HG03139 (cell line): ENCODE measurements around the gene EML4.

Experiments
- ATAC-seq: cut with Tn5 transposase; IDR thresholded peaks from one replicate; pipeline ENCODE4 v1.9.1; 2021; ENCODE audit not compliant: unreplicated experiment

EML4 gene

DNA sequence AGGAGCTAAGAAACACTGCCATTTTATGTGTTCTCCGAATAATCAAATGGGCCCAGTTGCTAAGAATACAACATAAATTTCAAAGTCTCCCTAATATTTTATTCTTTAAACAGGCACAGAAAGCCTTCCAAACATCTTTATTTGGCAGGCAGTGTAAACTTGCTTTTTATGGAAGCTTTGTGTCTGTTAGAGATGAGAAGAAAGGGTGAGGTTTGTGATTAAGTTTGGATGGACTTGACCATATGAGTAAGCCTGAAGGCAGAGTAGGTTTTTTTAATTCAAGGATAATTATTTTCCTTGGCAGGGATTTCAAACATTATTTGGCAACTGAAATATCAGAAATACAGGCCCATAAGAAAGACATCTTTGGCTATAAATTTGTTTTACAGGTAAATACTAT lies 129.0 kb downstream of the EML4 start:
- no peak for ATAC-seq

DNA sequence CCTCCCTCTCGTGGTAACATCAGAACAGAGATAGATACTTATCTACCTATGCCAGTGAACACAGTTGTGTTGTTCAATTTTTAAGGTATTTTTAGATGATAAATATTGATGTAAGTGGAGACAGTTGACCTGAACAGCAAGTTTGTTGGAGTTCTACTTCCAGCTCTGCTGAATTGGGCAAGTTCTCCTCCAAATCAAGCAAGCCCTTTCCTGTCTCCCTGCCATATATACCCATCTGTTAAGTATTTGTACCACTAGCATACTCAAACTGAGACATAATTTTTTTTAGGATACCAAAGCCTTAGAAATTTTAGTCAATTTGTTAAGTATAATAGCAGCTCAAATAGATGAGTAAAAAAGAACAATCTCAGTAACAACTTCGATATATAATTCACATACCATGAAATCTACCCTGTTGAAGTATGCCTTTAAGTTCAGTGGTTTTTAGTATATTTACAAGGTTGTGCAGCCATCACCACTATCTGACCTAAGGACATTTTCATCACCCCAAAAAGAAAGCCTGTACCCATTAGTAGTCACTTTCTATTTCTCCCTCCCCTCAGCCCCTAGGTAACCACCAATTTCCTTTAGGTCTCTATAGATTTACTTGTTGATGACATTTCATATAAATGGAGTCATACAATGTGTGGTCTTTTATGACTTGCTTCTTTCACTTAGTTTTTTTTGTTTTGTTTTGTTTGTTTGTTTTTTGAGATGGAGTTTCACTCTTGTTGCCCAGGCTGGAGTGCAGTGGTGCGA lies 130.0 kb downstream of the EML4 start:
- ATAC-seq = no peak

DNA sequence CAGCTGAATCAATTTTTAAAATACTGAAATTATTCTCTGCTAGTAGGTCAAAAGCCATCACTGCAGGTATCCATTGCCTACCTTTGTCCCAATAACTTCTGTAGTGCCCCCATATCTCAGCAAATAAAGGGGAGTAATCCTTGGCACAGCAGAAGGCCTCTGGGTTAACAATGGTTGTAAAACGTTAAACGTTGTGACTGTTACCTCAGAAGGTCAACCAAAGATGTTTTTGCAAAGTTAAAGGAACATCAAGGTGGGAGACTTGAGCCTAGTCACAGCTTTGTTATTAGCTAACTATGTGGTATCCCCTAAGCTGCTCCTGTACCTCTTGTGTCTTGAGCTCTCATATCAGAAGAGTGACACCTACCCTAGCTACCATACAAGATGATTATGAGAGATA lies 131.4 kb downstream of the EML4 start:
- no peak for ATAC-seq

GRCh38 chr2:42303252-42303651 lies 134.1 kb downstream of the EML4 start:
- no peak for ATAC-seq

- ATAC-seq = no peak
Measured at GRCh38 chr2:42304059-42304713, 135.0 kb downstream of the EML4 start.

GRCh38 chr2:42307180-42307579 lies 138.0 kb downstream of the EML4 start:
- no peak for ATAC-seq

DNA sequence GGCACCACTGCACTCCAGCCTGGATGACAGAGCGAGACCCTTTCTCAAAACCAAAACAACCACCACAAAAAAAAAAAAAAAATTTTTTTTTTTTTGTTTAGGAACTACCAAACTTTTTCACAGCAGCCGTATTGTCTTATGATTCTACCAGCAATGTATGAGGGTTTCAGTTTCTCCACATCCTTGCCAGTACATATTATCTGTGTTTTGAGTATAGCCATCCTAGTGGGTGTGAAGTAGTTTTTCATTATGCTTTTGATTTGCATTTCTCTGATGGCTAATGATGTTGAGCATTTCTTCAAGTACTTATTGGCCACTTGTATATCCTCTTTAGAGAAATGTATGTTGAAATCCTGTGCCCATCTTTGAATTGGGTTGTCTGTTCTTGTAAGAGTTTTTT lies 140.2 kb downstream of the EML4 start:
- ATAC-seq = no peak

GRCh38 chr2:42310007-42310515 lies 140.9 kb downstream of the EML4 start:
- ATAC-seq = no peak

- no peak for ATAC-seq
Measured at GRCh38 chr2:42312106-42312505, 143.0 kb downstream of the EML4 start.

DNA sequence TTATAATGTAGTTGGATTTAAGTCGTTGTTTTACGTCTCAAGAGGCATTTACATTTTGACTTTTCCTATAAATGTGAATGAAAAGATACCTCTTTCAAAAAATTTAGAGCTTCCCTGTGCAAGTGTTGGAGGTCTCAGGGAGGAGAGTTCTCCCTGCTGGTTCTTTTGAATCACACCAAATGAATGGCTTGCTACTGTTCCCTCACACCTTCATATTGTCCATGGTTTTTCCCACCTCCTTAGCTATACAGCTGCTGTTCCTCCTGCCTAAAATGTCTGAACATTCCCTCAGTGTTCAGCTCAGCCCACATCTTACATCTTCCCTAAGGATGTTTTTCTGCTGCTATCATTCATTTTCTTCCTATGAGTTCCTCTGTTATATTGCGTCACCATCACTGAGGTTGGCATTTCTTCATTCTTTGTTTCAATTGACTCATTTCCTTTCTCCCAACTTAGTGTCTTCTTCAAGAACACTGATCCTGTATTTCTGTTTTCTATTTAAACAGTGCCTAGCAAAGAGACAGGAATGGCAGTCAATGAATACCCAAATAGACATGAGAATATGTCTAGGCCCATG lies 145.8 kb downstream of the EML4 start:
- no peak for ATAC-seq

- ATAC-seq = no peak
Measured at GRCh38 chr2:42315844-42316470, 146.8 kb downstream of the EML4 start.

- no peak for ATAC-seq
Measured at GRCh38 chr2:42316910-42317309, 147.8 kb downstream of the EML4 start.

- ATAC-seq = no peak
Measured at GRCh38 chr2:42317486-42317885, 148.3 kb downstream of the EML4 start.

DNA sequence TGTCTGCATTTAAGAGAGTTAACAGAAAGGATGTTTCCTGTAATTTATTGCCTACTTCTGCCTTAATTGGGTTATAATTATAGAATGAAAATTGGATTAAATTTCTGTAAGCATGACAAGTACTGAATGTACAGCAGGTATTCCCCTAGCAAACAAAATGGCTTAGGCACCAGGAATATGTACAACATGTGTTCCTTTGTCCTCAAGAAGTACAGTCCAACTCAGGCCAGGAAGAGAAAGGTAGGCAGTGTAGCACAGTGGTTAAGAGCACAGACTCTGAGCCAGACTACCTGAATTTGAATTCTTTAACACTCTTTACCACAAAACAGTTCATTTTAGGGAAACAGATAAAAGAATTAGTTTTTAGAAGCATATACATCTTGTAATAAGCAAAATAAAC lies 148.8 kb downstream of the EML4 start:
- no peak for ATAC-seq

DNA sequence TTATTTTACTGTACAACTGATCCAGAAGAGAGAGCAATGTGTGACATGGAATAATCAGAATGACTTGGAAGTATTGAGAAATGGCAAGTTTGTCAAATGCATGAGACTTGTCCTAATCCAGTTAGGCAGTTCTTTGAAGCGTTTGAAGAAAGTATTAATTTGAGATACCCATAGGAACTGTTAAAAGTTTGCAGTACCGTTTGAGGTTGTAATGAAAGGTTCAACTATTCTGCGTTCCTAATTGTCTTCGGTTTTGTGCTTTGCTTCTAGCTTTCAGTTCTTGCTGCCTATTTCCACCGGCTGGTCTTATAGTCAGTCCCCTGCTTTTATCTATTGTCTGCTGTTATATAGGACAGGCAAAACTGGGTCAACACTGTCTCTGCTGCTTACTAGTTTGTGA lies 150.1 kb downstream of the EML4 start:
- ATAC-seq = no peak

GRCh38 chr2:42321452-42322064 lies 152.4 kb downstream of the EML4 start:
- ATAC-seq = no peak

DNA sequence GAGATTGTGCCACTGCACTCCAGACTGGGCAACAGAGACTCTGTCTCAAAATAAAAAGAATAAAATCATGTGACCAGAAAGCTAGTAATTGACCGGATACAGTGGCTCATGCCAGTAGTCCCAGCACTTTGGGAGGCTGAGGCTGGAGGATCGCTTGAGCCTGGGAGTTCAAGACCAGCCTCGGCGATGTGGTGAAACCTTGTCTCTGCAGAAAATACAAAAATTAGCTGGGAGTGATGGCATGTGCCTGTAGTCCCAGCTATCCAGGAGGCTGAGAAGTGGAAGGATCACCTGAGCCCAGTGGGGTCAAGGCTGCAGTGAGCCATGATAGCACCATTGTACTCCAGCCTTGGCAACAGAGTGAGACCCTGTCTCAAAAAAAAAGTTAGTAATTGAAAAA lies 155.1 kb downstream of the EML4 start:
- ATAC-seq = no peak

DNA sequence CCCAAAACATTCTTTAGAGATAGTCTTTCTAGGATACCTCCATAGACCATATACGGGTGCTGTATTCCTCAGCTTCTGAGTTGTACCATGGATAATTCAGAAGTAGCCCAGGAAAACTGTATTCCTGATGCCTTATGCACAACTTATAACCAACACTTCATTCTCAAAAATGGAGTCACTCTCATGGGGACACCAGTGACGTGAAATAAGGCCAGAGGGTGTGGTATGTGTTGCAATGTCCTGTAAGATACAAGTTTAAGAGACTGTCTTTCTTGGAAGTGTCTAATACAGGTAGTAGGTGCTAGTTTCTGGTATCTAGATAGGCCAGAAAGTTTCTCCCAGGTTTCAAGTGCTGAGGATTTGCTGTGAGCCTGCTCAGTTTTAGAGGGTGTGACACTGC lies 155.8 kb downstream of the EML4 start:
- ATAC-seq = no peak

DNA sequence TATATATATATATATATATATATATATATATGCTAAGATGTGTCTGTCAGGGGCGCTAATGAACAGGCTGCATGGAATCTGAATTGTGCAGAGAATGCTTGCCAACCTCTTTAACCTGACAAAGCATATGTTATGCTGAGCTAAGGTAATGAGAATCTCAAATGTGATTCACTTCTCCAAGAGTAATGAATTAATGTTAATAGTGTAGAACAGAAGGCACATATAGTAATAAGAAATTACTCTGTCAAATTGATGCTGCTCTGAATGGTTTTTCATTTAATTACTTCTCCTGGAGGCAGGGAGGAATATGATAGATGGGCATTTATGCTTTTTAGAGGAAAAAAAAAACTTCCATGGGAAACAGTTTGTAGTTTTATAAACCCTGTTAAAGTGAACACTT lies 156.5 kb downstream of the EML4 start:
- no peak for ATAC-seq

GRCh38 chr2:42327125-42327524 lies 158.0 kb downstream of the EML4 start:
- no peak for ATAC-seq

DNA sequence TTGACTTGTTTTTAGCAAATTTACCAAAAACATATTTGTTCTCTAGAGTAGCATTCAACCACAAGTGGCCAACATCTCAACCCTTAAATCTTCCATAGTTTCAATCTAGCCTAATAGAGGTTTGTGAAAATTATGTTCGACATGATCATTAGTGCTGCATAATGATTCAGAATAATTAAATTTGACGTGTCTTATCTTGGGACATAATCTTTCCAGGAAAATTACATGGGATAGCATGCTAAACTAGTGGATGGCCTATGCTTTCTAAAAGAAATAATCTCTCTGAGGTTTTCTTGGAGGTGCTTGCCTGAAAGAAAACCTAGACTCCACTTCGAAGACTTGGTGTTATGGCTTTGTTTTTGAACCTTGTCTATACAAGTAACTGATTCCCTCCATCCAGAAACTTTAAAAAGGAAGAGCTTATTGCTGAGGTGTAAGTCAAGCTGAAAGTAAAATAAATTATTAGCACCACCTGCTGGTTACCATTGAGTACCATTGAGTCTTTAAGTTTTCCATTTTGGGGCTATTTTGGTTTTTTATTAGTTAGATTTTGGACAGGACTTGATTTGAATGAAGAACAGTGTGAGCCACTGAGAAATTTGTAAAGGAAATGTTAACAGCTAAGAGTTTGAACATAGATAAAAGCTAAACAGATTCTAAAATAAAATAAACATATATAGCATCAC lies 159.1 kb downstream of the EML4 start:
- ATAC-seq = no peak
